Karpas-422 (cell line): ENCODE data around the gene ICOSLG. TPM values are rescaled to one million over a fixed set of nuclear protein-coding genes. Genes with fewer than 3 reads are reported as not detected.
"Not testable (repeated sequence)": the region's sequence is repeated elsewhere in the genome, so short reads cannot be mapped to it uniquely, and the experiment has no call there.

Experiments
- DNase-seq: peaks from one replicate; pipeline ENCODE4 v3.0.0-alpha.2; 2015
- H2AFZ ChIP-seq: fragments of 200-600 bp; sonication (generic); 2 replicates; pipeline ENCODE4 v1.6.1; 2014; ENCODE audit warnings: antibody characterized with exemption, low read length, mixed read lengths
- H3K27ac ChIP-seq: fragments of 200-600 bp; sonication (generic); 2 replicates; pipeline ENCODE4 v1.5.1; 2014; ENCODE audit warnings: mild to moderate bottlenecking, low read length, moderate library complexity
- H3K27me3 ChIP-seq: fragments of 200-600 bp; sonication (generic); 2 replicates; pipeline ENCODE4 v1.6.1; 2014; ENCODE audit warnings: low read length, mixed read lengths
- H3K36me3 ChIP-seq: fragments of 200-600 bp; sonication (generic); 2 replicates; pipeline ENCODE4 v1.6.1; 2014; ENCODE audit warnings: low read length, mixed read lengths; ENCODE audit not compliant: insufficient read depth
- H3K4me1 ChIP-seq: fragments of 200-600 bp; sonication (generic); 2 replicates; pipeline ENCODE4 v1.6.1; 2014; ENCODE audit warnings: mild to moderate bottlenecking, low read length, mixed read lengths
- H3K4me2 ChIP-seq: fragments of 200-600 bp; sonication (generic); 2 replicates; pipeline ENCODE4 v1.6.1; 2014; ENCODE audit warnings: low read length, low read depth, mild to moderate bottlenecking; ENCODE audit not compliant: poor library complexity, severe bottlenecking
- H3K4me3 ChIP-seq: fragments of 200-600 bp; sonication (generic); 2 replicates; pipeline ENCODE4 v1.5.1; 2014; ENCODE audit warnings: mild to moderate bottlenecking, antibody characterized with exemption, low read length, mixed read lengths
- H3K79me2 ChIP-seq: fragments of 200-600 bp; sonication (generic); 2 replicates; pipeline ENCODE4 v1.6.1; 2014; ENCODE audit warnings: mild to moderate bottlenecking, low read length, mixed read lengths
- H3K9ac ChIP-seq: fragments of 200-600 bp; sonication (generic); 2 replicates; pipeline ENCODE4 v1.6.0; 2014; ENCODE audit warnings: low read length
- H3K9me2 ChIP-seq: fragments of 200-600 bp; sonication (generic), shearing (Covaris generic); replicated peaks from 2 replicates; pipeline ENCODE4 v1.6.0; 2014; ENCODE audit warnings: mild to moderate bottlenecking, low read length, moderate library complexity; ENCODE audit not compliant: insufficient read depth
- H3K9me3 ChIP-seq: fragments of 300-700, 200-600 bp; sonication (generic); 2 replicates; pipeline ENCODE4 v1.6.1; 2014; ENCODE audit warnings: low read length, mixed read lengths
- H4K20me1 ChIP-seq: fragments of 200-600 bp; sonication (generic); 2 replicates; pipeline ENCODE4 v1.6.1; 2014; ENCODE audit warnings: mild to moderate bottlenecking, antibody characterized with exemption, low read length, low read depth; ENCODE audit not compliant: insufficient read depth
- total RNA-seq: library from RNA; depleted of rRNA; stranded (reverse); fragments of >200 nt; shearing (Covaris generic); gene quantifications from 2 replicates; pipeline ENCODE4 v1.2.3, GENCODE V29; 2014; ENCODE audit warnings: low replicate concordance

The ICOSLG gene
- total RNA-seq, 1 experiment from 2014 or later = 0.37 TPM

DNA sequence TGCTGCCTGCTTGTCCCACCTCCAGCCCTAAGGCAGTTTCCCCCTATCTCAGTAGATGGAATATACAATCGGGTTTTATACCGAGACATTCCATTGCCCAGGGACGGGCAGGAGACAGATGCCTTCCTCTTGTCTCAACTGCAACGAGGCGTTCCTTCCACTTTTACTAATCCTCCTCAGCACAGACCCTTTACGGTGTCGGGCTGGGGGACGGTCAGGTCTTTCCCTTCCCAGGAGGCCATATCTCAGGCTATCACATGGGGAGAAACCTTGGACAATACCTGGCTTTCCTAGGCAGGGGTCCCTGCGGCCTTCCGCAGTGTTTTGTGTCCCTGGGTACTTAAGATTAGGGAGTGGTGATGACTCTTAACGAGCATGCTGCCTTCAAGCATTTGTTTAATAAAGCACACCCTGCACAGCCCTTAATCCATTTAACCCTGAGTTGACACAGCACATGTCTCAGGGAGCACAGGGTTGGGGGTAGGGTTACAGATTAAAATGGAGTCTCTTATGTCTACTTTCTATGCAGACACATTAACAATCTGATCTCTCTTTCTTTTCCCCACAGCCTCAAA, 42.6 kb upstream of the ICOSLG start:
- H3K27ac ChIP-seq, H3K9ac ChIP-seq, H3K36me3 ChIP-seq: not testable (repeated sequence)

DNA sequence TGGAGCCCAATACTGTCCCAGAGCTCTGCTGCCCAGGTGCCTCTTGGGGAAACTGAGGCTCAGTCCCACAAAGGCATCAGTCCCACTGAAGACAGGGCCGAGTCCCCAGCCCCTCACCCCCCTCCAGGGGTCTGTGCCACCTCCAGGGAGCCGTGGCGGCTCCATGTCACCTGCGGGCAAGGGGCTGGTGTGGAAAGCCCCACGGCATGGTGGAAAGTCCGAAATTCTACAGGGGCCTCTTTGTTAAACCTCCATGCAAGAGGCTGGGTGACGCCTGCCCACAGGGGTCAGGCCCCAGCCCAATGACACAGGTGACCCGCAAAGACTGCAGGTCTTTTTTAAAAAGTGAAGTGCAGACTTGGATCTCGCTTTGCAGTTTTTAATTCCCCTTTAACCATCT, 41.6 kb upstream of the ICOSLG start:
- DNase-seq = no peak
- no peaks in the 10 kb centered on the region for H3K9me2 ChIP-seq
- H3K9me3 ChIP-seq = no peaks in the 10 kb centered on the region
- H3K9ac ChIP-seq = no peak overlapping the region
- H3K79me2 ChIP-seq = no peaks in the 10 kb centered on the region
- H3K4me3 ChIP-seq = no peak overlapping the region
- H3K36me3 ChIP-seq = no peaks in the 10 kb centered on the region
- peaks cover 6% of the 10 kb centered on the region for H3K4me1 ChIP-seq
- H3K4me2 ChIP-seq = no peak overlapping the region
- no peak overlapping the region for H2AFZ ChIP-seq
- no peaks in the 10 kb centered on the region for H4K20me1 ChIP-seq
- H3K27me3 ChIP-seq = no peaks in the 10 kb centered on the region
- no peak overlapping the region for H3K27ac ChIP-seq

More for the DNA sequence above, 42.6 kb upstream of the ICOSLG start:
- not testable (repeated sequence) for DNase-seq, H3K9me2 ChIP-seq, H3K4me2 ChIP-seq, H3K9me3 ChIP-seq, H4K20me1 ChIP-seq, H3K4me1 ChIP-seq, H3K27me3 ChIP-seq, H3K79me2 ChIP-seq, H2AFZ ChIP-seq, H3K4me3 ChIP-seq

DNA sequence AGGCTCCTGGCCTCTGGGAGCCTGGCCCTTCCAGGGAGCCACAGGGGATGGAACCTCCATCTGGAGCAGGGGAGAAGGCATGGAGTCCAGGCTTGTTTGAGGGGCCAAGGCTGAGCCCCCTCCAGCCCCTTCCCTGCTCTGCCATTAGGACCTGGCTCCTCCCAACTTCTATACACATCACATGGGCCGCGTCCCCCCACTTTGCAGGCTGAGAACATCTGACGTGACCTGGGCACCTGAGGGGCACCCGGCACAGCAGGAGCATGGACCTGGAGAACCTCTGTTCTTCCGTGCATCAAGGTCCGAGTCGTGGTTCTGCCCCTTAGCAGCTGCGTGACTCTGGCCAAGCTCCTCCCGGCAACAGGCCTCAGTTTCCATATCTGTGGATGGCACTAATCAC, 41.1 kb upstream of the ICOSLG start:
- H2AFZ ChIP-seq = no peak overlapping the region
- no peaks in the 10 kb centered on the region for H3K9me3 ChIP-seq
- no peak for DNase-seq
- H3K36me3 ChIP-seq = no peaks in the 10 kb centered on the region
- no peaks in the 10 kb centered on the region for H3K9me2 ChIP-seq
- no peaks in the 10 kb centered on the region for H3K27me3 ChIP-seq
- peaks cover 6% of the 10 kb centered on the region for H3K4me1 ChIP-seq
- H3K4me3 ChIP-seq = no peak overlapping the region
- H4K20me1 ChIP-seq = no peaks in the 10 kb centered on the region
- no peak overlapping the region for H3K9ac ChIP-seq
- H3K79me2 ChIP-seq = no peaks in the 10 kb centered on the region
- H3K27ac ChIP-seq = no peak overlapping the region
- H3K4me2 ChIP-seq = no peak overlapping the region

DNA sequence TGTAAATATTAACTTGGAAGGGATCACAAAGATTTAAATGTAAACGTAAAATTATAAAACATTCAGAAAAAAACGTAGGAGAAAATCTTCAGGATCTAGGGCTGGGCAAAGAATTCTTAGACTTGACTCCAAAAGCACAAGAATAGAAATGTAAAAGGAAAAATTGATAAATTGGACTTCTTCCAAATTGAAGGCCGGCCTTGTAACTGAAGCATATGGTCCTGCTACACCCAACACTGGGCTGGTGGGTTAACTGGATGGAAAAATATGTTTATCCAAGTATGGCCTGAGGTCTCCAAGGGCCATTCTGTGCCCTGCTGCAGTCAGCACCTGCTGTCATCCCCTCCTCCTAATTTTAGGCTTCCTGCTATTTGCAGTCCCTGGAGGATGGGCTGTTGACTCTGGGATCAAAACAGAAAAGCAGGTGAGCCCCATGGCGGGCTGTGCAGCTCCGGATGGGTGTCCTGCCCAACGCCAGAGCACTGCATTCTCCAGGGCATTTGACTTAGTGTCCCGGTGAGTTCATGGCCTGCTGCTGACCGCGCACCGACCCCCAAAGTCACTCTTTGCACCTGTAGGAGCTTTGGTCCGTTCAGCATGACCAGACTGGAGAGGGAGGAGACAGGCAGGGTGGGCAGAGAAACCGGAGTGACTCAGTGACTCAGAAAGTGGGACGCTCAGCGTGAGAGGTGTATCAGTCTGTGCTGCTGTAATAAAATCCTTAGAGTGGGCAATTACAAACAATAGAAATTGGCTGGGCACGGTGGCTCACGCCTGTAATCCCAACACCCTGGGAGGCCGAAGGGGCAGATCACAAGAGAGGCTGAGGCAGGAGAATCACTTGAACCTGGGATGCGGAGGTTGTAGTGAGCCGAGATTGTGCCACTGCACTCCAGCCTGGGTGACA, 38.9 kb upstream of the ICOSLG start:
- Histone ChIP-seq H3K9ac (no peak overlapping the region), H3K36me3 (no peaks in the 10 kb centered on the region), H2AFZ (no peak overlapping the region), H4K20me1 (no peaks in the 10 kb centered on the region), H3K9me2 (no peaks in the 10 kb centered on the region), H3K79me2 (no peaks in the 10 kb centered on the region), H3K9me3 (no peaks in the 10 kb centered on the region), H3K4me3 (no peak overlapping the region), H3K4me1 (peaks cover 6% of the 10 kb centered on the region), H3K4me2 (no peak overlapping the region), H3K27me3 (no peaks in the 10 kb centered on the region), H3K27ac (no peak overlapping the region)
- DNase-seq = no peak

DNA sequence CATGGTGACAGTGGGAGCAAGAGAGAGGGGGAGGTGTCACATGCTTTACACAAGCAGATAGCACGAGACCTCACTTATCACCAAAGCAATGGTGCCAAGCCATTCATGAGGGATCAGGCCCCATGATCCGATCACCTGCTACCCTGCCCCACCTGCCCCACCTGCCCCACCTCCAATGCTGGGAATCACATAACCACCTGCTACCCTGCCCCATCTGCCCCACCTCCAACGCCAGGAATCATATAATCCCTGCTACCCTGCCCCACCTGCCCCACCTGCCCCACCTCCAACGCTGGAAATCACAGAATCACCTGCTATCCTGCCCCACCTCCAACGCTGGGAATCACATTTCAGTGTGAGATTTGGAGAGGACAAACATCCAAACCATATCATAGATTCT, 34.3 kb upstream of the ICOSLG start:
- no peak overlapping the region for H3K9ac ChIP-seq
- H3K4me1 ChIP-seq = no peaks in the 10 kb centered on the region
- no peak overlapping the region for H2AFZ ChIP-seq
- H3K4me3 ChIP-seq = no peak overlapping the region
- H4K20me1 ChIP-seq = no peaks in the 10 kb centered on the region
- H3K9me2 ChIP-seq = no peaks in the 10 kb centered on the region
- H3K27me3 ChIP-seq = no peaks in the 10 kb centered on the region
- DNase-seq = no peak
- H3K4me2 ChIP-seq = no peak overlapping the region
- no peaks in the 10 kb centered on the region for H3K36me3 ChIP-seq
- H3K79me2 ChIP-seq = no peaks in the 10 kb centered on the region
- no peak overlapping the region for H3K27ac ChIP-seq
- H3K9me3 ChIP-seq = no peaks in the 10 kb centered on the region

DNA sequence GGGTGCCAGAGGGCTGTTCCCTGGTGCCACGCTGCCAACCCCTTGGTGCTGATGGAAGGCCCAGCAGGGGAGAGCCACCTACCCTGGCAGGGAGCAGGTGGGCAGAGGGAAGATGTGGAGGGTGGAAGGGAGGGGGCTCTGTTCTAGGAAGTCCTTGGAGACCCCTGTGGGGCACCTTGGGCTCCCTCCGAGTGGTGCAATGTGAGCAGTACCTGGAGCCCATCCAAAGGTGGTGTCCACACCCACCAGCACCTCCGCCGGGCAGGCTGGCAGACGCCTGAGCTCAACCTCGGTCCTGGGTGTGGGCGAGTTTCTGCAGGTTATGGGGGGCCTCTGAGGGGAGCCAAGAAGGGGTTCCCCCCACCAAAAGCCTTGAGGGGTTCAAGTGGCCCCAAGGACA, 32.3 kb upstream of the ICOSLG start:
- no peaks in the 10 kb centered on the region for H4K20me1 ChIP-seq
- H3K9me2 ChIP-seq = no peaks in the 10 kb centered on the region
- H3K4me3 ChIP-seq = no peak overlapping the region
- no peaks in the 10 kb centered on the region for H3K79me2 ChIP-seq
- no peak overlapping the region for H3K4me2 ChIP-seq
- no peaks in the 10 kb centered on the region for H3K9me3 ChIP-seq
- no peak overlapping the region for H3K27ac ChIP-seq
- H2AFZ ChIP-seq = no peak overlapping the region
- no peaks in the 10 kb centered on the region for H3K27me3 ChIP-seq
- H3K4me1 ChIP-seq = 0 out of 2 replicates have a peak, but pooled peaks cover 1% of the 10 kb centered on the region
- DNase-seq = no peak
- no peak overlapping the region for H3K9ac ChIP-seq
- no peaks in the 10 kb centered on the region for H3K36me3 ChIP-seq

DNA sequence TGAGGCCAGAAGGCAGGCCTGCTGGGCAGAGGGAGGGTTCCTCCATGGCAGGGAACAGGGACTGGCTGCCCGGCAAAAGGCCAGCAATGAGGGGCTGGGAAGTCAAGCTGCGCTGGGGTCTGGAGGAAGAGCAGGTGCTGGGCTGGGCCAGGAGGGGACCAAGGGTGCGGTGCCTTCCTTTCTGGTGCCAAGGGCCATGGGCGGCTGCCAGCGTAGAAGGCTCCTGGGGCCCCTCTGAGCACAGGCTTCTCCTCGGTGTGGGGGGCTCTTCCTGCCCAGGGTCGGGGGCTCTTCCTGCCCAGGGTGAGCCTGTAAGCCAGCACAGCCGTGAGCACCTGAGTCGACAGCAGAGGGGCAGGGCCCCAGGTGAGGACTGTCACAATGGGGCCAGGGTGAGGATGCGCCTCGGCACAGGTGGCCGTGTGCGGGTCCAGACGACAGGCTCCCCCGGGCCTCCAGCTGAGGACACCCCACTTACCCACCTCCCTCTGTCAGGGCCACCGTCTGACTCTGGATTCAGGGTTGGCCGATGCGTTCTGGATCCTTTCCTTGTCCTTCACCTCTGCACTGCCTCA, 31.6 kb upstream of the ICOSLG start:
- no peaks in the 10 kb centered on the region for H3K27me3 ChIP-seq
- no peak for DNase-seq
- no peaks in the 10 kb centered on the region for H3K36me3 ChIP-seq
- H3K9me2 ChIP-seq = no peaks in the 10 kb centered on the region
- H3K4me3 ChIP-seq = no peak overlapping the region
- H3K4me1 ChIP-seq = peaks cover 5% of the 10 kb centered on the region; the same call in 1 of the 2 replicates
- no peaks in the 10 kb centered on the region for H3K9me3 ChIP-seq
- no peak overlapping the region for H2AFZ ChIP-seq
- no peak overlapping the region for H3K27ac ChIP-seq
- H3K9ac ChIP-seq = no peak overlapping the region
- no peaks in the 10 kb centered on the region for H3K79me2 ChIP-seq
- no peak overlapping the region for H3K4me2 ChIP-seq
- H4K20me1 ChIP-seq = no peaks in the 10 kb centered on the region

DNA sequence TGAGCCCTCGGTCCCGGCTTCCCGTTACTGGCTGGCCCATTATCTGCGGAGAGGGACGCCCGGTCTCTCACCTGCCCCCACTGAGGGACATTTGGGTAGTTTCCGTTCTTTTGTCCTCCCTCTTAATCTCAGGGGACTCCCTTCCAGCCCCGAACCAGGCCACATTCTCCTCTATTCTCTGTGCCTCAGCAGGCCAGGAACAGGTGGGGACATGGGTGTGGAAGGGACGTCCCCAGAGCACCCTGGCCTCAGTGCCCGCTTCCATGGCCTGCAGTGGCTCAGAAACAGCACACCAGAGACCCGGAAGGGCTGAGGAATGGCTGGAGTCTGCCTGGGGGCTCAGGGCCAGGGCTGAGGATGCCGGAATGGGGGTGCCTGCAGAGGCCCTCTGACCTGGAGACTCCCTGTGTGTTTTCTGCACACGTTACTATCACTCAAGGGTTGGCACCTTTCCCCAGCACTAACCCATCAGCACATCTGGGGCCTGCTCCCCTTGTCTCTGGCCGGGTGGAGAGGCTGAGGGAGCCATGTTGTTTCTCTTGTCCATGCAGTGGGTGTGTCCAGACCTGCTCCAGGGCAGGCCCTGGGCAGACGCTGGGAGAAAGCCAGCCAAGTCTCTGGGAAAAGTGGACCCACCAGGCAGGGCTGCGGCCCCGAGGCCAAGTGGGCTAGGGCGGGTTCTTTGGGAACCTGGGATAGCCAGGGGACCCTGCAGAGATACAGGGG, 31.0 kb upstream of the ICOSLG start:
- H3K9me3 ChIP-seq = no peaks in the 10 kb centered on the region
- no peaks in the 10 kb centered on the region for H3K36me3 ChIP-seq
- no peak overlapping the region for H3K9ac ChIP-seq
- DNase-seq = no peak
- H2AFZ ChIP-seq = no peak overlapping the region
- H3K4me3 ChIP-seq = no peak overlapping the region
- no peaks in the 10 kb centered on the region for H3K79me2 ChIP-seq
- no peak overlapping the region for H3K4me2 ChIP-seq
- H3K9me2 ChIP-seq = no peaks in the 10 kb centered on the region
- no peaks in the 10 kb centered on the region for H4K20me1 ChIP-seq
- H3K27me3 ChIP-seq = no peaks in the 10 kb centered on the region
- H3K4me1 ChIP-seq = peaks cover 5% of the 10 kb centered on the region; the same call in 1 of the 2 replicates
- H3K27ac ChIP-seq = no peak overlapping the region
